PC-3 (cell line): ENCODE results near the gene TRMT10A. TPM values are rescaled to one million over a fixed set of nuclear protein-coding genes. Genes with fewer than 3 reads are reported as not detected.

ENCODE experiments used
- ATAC-seq: fragments of 200-7000 bp; cut with Tn5 transposase; 2 replicates; pipeline ENCODE4 v1.9.1; 2020; ENCODE audit warnings: mild to moderate bottlenecking, moderate library complexity
- BruUV-seq: library from RNA; stranded (reverse); fragments of 400-500 nt; replicated peaks from 2 replicates; lab custom pipeline; 2021; lab: Mats Ljungman, UMichigan
- CTCF ChIA-PET: fragments of 300-600 bp; sonication (Branson Sonifier 250); formaldehyde crosslinking; loops from one replicate; lab custom pipeline; 2022; ENCODE audit warnings: antibody characterized with exemption; lab: Charles Lee
- POLR2A ChIA-PET: fragments of 300-600 bp; sonication (Branson Sonifier 250); formaldehyde crosslinking; loops from one replicate; lab custom pipeline; 2022; ENCODE audit warnings: antibody characterized with exemption; ENCODE audit not compliant: unreplicated experiment; lab: Charles Lee
- DNase-seq: peaks from one replicate; pipeline ENCODE4 v3.0.0-alpha.2; 2015
- H2AFZ ChIP-seq: fragments of 300-600 bp; sonication (generic); 2 replicates; pipeline ENCODE4 v1.6.0; 2016; ENCODE audit warnings: antibody characterized with exemption, low read length
- H3F3A ChIP-seq: fragments of 300-600 bp; sonication (generic); one replicate; pipeline ENCODE4 v1.6.0; 2017; ENCODE audit warnings: antibody characterized with exemption, low read length, control low read depth, mild to moderate bottlenecking; ENCODE audit not compliant: unreplicated experiment
- H3K27ac ChIP-seq: fragments of 300-600 bp; sonication (generic); 2 replicates; pipeline ENCODE4 v1.5.1; 2016; ENCODE audit warnings: mild to moderate bottlenecking, low read length
- H3K27me3 ChIP-seq: fragments of 300-600 bp; sonication (generic); 2 replicates; pipeline ENCODE4 v1.6.1; 2016; ENCODE audit warnings: low read length, mixed read lengths
- H3K36me3 ChIP-seq: fragments of 300-600 bp; sonication (generic); 2 replicates; pipeline ENCODE4 v1.6.1; 2016; ENCODE audit warnings: low read depth, mixed run types, low read length, mixed read lengths
- H3K4me1 ChIP-seq: fragments of 300-600 bp; sonication (generic); 2 replicates; pipeline ENCODE4 v1.5.1; 2016; ENCODE audit warnings: low read length; ENCODE audit not compliant: insufficient read depth
- H3K4me2 ChIP-seq: fragments of 300-600 bp; sonication (generic); 2 replicates; pipeline ENCODE4 v1.6.0; 2016; ENCODE audit warnings: low read length
- H3K4me3 ChIP-seq: fragments of 300-600 bp; sonication (generic); 2 replicates; pipeline ENCODE4 v1.5.1; 2016; ENCODE audit warnings: mild to moderate bottlenecking, low read length, mixed read lengths
- H3K79me2 ChIP-seq: fragments of 300-600 bp; sonication (generic); 2 replicates; pipeline ENCODE4 v1.6.1; 2017; ENCODE audit warnings: low read length, mixed read lengths
- H3K9ac ChIP-seq: fragments of 300-600 bp; sonication (generic); 2 replicates; pipeline ENCODE4 v1.6.0; 2016; ENCODE audit warnings: mild to moderate bottlenecking, low read length
- H3K9me2 ChIP-seq: fragments of 300-600 bp; sonication (generic); replicated peaks from 2 replicates; pipeline ENCODE4 v1.6.1; 2016; ENCODE audit warnings: mixed run types, low read length, mixed read lengths
- H3K9me3 ChIP-seq: fragments of 300-600 bp; sonication (generic); 2 replicates; pipeline ENCODE4 v1.6.1; 2016; ENCODE audit warnings: low read length, mixed read lengths
- H4K20me1 ChIP-seq: fragments of 300-600 bp; sonication (generic); 2 replicates; pipeline ENCODE4 v1.6.1; 2016; ENCODE audit warnings: low read length, mixed read lengths
- EZH2 ChIP-seq: fragments of 300-600 bp; sonication (generic); IDR thresholded peaks from one replicate; pipeline ENCODE4 v1.6.1; 2017; ENCODE audit warnings: antibody characterized with exemption, mild to moderate bottlenecking, low read length; ENCODE audit not compliant: unreplicated experiment
- EZH2phosphoT487 ChIP-seq: fragments of 300-600 bp; sonication (generic); IDR thresholded peaks from 2 replicates; pipeline ENCODE4 v1.6.1; 2018; ENCODE audit warnings: mild to moderate bottlenecking, antibody characterized with exemption, low read length, borderline replicate concordance
- intact Hi-C: fragments of 100-400 bp; cut with micrococcal nuclease; formaldehyde crosslinking; loops from 2 replicates; pipeline ENCODE4 v1.9.0; 2023
- total RNA-seq: library from RNA; depleted of rRNA; stranded (reverse); fragments of >200 nt; gene quantifications from 2 replicates; pipeline ENCODE4 v1.2.3, GENCODE V29; 2014
- TF ChIP-seq, protein P1 (sequence below): fragments of 300-600 bp; sonication (generic); conservative IDR thresholded peaks from 2 replicates; pipeline ENCODE4 v1.5.1; 2017; ENCODE audit warnings: antibody characterized with exemption, low read depth, mild to moderate bottlenecking, low read length

The TRMT10A gene
- total RNA-seq, 1 experiment from 2014 or later: 20.3 TPM

DNA sequence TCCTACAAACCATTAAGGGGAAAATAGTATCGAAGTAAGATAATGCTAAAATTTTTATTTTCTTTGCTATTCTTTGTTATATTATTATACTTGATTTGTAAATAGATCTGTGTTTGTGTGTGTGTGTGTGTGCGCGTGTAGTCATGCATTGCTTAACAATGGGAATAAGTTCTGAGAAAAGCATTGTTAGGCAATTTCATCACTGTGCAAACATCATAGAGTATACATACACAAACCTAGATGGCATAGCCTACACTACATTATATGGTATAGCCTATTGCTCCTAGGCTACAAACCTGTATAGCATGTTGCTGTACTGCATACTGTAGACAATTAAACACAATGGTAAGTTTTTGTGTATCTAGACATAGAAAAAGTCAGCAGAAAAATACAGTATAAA is 27.9 kb upstream of the TRMT10A start:
- peak; percentile 63 for ATAC-seq
- no TSS peak for BruUV-seq

DNA sequence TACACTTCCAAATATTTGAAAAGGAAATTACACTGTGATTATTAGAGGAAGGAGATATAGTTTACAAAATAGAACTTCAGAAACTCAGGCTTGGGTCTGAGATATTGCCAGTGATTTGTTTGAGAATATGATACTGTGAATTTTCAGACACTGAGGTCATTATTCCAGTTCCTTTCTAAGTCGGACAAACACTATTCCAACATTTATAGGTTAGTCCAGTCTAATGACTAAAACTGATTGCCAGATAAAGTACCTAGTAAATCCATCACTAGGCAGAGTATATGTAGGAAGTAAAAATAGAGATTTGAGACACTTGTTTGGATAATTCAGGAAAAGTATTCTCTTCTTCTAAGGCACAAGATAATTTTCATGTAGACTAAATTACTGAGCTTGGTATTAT is 24.0 kb upstream of the TRMT10A start:
- Histone ChIP-seq H2AFZ (no peak overlapping the region), H3K4me2 (peak overlapping the region; percentile 52), H3K36me3 (no peaks in the 10 kb centered on the region), H3K27me3 (0 out of 2 replicates have a peak, but pooled peaks cover 4% of the 10 kb centered on the region), H4K20me1 (no peaks in the 10 kb centered on the region), H3K79me2 (no peaks in the 10 kb centered on the region), H3K27ac (peak overlapping the region; percentile 72), H3F3A (peaks cover 8% of the 10 kb centered on the region), H3K9ac (no peak overlapping the region), H3K4me1 (peaks cover 35% of the 10 kb centered on the region), H3K4me3 (no peak overlapping the region), H3K9me3 (no peaks in the 10 kb centered on the region), H3K9me2 (no peaks in the 10 kb centered on the region)
- peak; percentile 66 for ATAC-seq
- BruUV-seq: no TSS peak
- ChIA-PET CTCF (no interaction called here), POLR2A (no interaction called here)
- TF ChIP-seq EZH2phosphoT487 (no peak), EZH2 (no peak)
- TF ChIP-seq, protein P1, sequence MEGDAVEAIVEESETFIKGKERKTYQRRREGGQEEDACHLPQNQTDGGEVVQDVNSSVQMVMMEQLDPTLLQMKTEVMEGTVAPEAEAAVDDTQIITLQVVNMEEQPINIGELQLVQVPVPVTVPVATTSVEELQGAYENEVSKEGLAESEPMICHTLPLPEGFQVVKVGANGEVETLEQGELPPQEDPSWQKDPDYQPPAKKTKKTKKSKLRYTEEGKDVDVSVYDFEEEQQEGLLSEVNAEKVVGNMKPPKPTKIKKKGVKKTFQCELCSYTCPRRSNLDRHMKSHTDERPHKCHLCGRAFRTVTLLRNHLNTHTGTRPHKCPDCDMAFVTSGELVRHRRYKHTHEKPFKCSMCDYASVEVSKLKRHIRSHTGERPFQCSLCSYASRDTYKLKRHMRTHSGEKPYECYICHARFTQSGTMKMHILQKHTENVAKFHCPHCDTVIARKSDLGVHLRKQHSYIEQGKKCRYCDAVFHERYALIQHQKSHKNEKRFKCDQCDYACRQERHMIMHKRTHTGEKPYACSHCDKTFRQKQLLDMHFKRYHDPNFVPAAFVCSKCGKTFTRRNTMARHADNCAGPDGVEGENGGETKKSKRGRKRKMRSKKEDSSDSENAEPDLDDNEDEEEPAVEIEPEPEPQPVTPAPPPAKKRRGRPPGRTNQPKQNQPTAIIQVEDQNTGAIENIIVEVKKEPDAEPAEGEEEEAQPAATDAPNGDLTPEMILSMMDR: no peak
- DNase-seq: peak; percentile 70
- intact Hi-C loops: no loop called here

More for the DNA sequence above, 27.9 kb upstream of the TRMT10A start:
- no peak overlapping the region for H3K4me3 ChIP-seq
- peaks cover 26% of the 10 kb centered on the region for H3K4me1 ChIP-seq
- H3K79me2 ChIP-seq: no peaks in the 10 kb centered on the region
- no peak overlapping the region for H2AFZ ChIP-seq
- H3F3A ChIP-seq: peaks cover 8% of the 10 kb centered on the region
- H3K9ac ChIP-seq: no peak overlapping the region
- TF ChIP-seq, protein P1: no peak
- no peak for TF ChIP-seq EZH2
- H3K27ac ChIP-seq: no peak overlapping the region
- H3K9me3 ChIP-seq: no peaks in the 10 kb centered on the region
- H3K27me3 ChIP-seq: no peaks in the 10 kb centered on the region
- no peak overlapping the region for H3K4me2 ChIP-seq
- CTCF ChIA-PET: no interaction called here
- H3K9me2 ChIP-seq: no peaks in the 10 kb centered on the region
- intact Hi-C loops: no loop called here
- H4K20me1 ChIP-seq: no peaks in the 10 kb centered on the region
- no peaks in the 10 kb centered on the region for H3K36me3 ChIP-seq
- POLR2A ChIA-PET: no interaction called here
- DNase-seq: peak; percentile 62

GRCh38 chr4:99587309-99587708 is 23.5 kb upstream of the TRMT10A start:
- H3F3A ChIP-seq: peaks cover 8% of the 10 kb centered on the region
- no peak overlapping the region for H2AFZ ChIP-seq
- ATAC-seq (no peak), DNase-seq (no peak)
- 0 out of 2 replicates have a peak overlapping the region, but pooled peaks have one; percentile 9 for H3K4me3 ChIP-seq
- ChIA-PET POLR2A (no interaction called here), CTCF (no interaction called here)
- H3K27ac ChIP-seq: peak overlapping the region; percentile 72
- BruUV-seq: no TSS peak
- no peaks in the 10 kb centered on the region for H3K9me3 ChIP-seq
- TF ChIP-seq EZH2 (no peak), EZH2phosphoT487 (no peak)
- TF ChIP-seq, protein P1: no peak
- peak overlapping the region; percentile 52 for H3K4me2 ChIP-seq
- no peaks in the 10 kb centered on the region for H3K79me2 ChIP-seq
- no peaks in the 10 kb centered on the region for H3K9me2 ChIP-seq
- intact Hi-C loops: no loop called here
- no peak overlapping the region for H3K9ac ChIP-seq
- H3K36me3 ChIP-seq: no peaks in the 10 kb centered on the region
- H4K20me1 ChIP-seq: no peaks in the 10 kb centered on the region
- peaks cover 35% of the 10 kb centered on the region for H3K4me1 ChIP-seq
- H3K27me3 ChIP-seq: 0 out of 2 replicates have a peak, but pooled peaks cover 4% of the 10 kb centered on the region
